Endodermal cell (in vitro differentiated cells): ENCODE results near the gene BCKDHB. TPM values are rescaled to one million over a fixed set of nuclear protein-coding genes. Genes with fewer than 3 reads are reported as not detected.

Source experiments
- DNase-seq: peaks from one replicate; pipeline ENCODE4 v3.0.0-alpha.2; 2017
- H3K27ac ChIP-seq: 2 replicates; pipeline ENCODE4 v1.5.1; 2013; ENCODE audit warnings: mild to moderate bottlenecking, low read depth, low read length, moderate library complexity
- H3K27me3 ChIP-seq: 2 replicates; pipeline ENCODE4 v1.6.1; 2013; ENCODE audit warnings: mild to moderate bottlenecking, low read length, moderate library complexity; ENCODE audit not compliant: insufficient read depth, control insufficient read depth, poor library complexity, severe bottlenecking
- H3K36me3 ChIP-seq: 2 replicates; pipeline ENCODE4 v1.7.0; 2013; ENCODE audit warnings: mild to moderate bottlenecking, low read length, moderate library complexity; ENCODE audit not compliant: control insufficient read depth, insufficient read depth
- H3K4me1 ChIP-seq: one replicate; pipeline ENCODE4 v1.7.0; 2013; ENCODE audit warnings: low read length; ENCODE audit not compliant: control insufficient read depth, insufficient read depth
- H3K4me3 ChIP-seq: 2 replicates; pipeline ENCODE4 v1.5.1; 2013; ENCODE audit warnings: mild to moderate bottlenecking, low read length, moderate library complexity
- H3K9ac ChIP-seq: 2 replicates; pipeline ENCODE4 v1.6.1; 2013; ENCODE audit warnings: mild to moderate bottlenecking, low read length, moderate library complexity; ENCODE audit not compliant: poor library complexity, severe bottlenecking; ENCODE audit errors: extremely low read depth
- H3K9me3 ChIP-seq: 2 replicates; pipeline ENCODE4 v1.6.1; 2013; ENCODE audit warnings: mild to moderate bottlenecking, low read length, moderate library complexity; ENCODE audit not compliant: control insufficient read depth
- H3K27ac Mint-ChIP-seq: 2 replicates; pipeline ENCODE4 v1.8.0; 2020; ENCODE audit warnings: mixed read lengths
- H3K27me3 Mint-ChIP-seq: 2 replicates; pipeline ENCODE4 v1.8.0; 2021; ENCODE audit warnings: mild to moderate bottlenecking, mixed read lengths; ENCODE audit not compliant: insufficient read depth
- H3K36me3 Mint-ChIP-seq: 2 replicates; pipeline ENCODE4 v1.8.0; 2020; ENCODE audit warnings: low read depth, mixed read lengths
- H3K4me1 Mint-ChIP-seq: 2 replicates; pipeline ENCODE4 v1.8.0; 2020; ENCODE audit warnings: mixed read lengths
- H3K4me3 Mint-ChIP-seq: 2 replicates; pipeline ENCODE4 v1.8.0; 2020; ENCODE audit warnings: mild to moderate bottlenecking, moderate library complexity, mixed read lengths
- H3K9me3 Mint-ChIP-seq: 2 replicates; pipeline ENCODE4 v1.8.0; 2020; ENCODE audit warnings: mild to moderate bottlenecking, mixed read lengths
- WGBS, 2 experiments: methylation state at CpG; one replicate each; pipeline versions ENCODE4 v1.1.5 to v1.1.7; 2013; ENCODE audit warnings: missing lambda C conversion rate in 2 of 2, mixed read lengths in 1 of 2; ENCODE audit not compliant: insufficient coverage in 1 of 2, insufficient read length in 1 of 2; 5-methylcytosine and 5-hydroxymethylcytosine counted together
- total RNA-seq, 2 donors: library from RNA; stranded (reverse); fragmentation: NEBNext Ultra II Directional in 1 of 2; extraction: Animal tissue kit (Norgen Biotek cat#: 25700) in 1 of 2; gene quantifications; 2 replicates in 1 of 2; 3 replicates in 1 of 2; pipeline ENCODE4 v1.2.1, GENCODE V29; 2021
- TF ChIP-seq, protein P1 (sequence below): fragments of 200-600 bp; sonication (generic); conservative IDR thresholded peaks from 2 replicates; pipeline ENCODE4 v1.5.0; 2021; ENCODE audit warnings: antibody characterized with exemption, mild to moderate bottlenecking

BCKDHB gene
- total RNA-seq, 2 donors from 2014 or later: 35.1 to 36.4 TPM

DNA sequence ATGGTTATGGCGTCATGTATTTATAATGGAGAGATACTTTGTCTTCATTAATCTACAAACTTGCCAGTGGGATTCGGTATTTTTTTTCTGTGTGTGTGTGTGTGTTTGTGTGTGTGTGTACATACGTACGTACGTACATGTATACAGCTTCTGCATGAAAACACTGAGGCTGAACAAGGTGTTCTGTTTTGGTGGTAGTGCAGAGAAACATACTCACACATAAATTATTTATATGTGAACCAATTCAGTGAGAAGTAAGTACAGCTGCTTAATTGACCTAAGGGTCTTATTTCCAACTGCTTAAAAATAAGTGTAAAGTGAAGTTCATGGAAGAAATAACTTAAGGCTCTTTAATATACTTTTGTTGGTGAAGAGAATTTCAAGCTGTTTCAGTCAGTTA is 234.2 kb downstream of the BCKDHB start:
- DNase-seq: no peak
- WGBS, 2 experiments: 50% methylated on average over 2 of the region's 5 CpGs; no CpG with 5 or more reads in 1 of the 2 experiments
- no peaks in the 10 kb centered on the region for H3K9me3 ChIP-seq
- Mint-ChIP-seq H3K36me3 (no peaks in the 10 kb centered on the region), H3K4me1 (peaks cover 4% of the 10 kb centered on the region), H3K27me3 (no peaks in the 10 kb centered on the region), H3K9me3 (no peaks in the 10 kb centered on the region), H3K27ac (no peak overlapping the region), H3K4me3 (no peak overlapping the region)
- H3K4me1 ChIP-seq: no peaks in the 10 kb centered on the region
- H3K27ac ChIP-seq: no peak overlapping the region
- H3K9ac ChIP-seq: no peak overlapping the region
- TF ChIP-seq, protein P1, sequence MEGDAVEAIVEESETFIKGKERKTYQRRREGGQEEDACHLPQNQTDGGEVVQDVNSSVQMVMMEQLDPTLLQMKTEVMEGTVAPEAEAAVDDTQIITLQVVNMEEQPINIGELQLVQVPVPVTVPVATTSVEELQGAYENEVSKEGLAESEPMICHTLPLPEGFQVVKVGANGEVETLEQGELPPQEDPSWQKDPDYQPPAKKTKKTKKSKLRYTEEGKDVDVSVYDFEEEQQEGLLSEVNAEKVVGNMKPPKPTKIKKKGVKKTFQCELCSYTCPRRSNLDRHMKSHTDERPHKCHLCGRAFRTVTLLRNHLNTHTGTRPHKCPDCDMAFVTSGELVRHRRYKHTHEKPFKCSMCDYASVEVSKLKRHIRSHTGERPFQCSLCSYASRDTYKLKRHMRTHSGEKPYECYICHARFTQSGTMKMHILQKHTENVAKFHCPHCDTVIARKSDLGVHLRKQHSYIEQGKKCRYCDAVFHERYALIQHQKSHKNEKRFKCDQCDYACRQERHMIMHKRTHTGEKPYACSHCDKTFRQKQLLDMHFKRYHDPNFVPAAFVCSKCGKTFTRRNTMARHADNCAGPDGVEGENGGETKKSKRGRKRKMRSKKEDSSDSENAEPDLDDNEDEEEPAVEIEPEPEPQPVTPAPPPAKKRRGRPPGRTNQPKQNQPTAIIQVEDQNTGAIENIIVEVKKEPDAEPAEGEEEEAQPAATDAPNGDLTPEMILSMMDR: no peak
- H3K4me3 ChIP-seq: no peak overlapping the region
- H3K36me3 ChIP-seq: no peaks in the 10 kb centered on the region
- H3K27me3 ChIP-seq: no peaks in the 10 kb centered on the region

DNA sequence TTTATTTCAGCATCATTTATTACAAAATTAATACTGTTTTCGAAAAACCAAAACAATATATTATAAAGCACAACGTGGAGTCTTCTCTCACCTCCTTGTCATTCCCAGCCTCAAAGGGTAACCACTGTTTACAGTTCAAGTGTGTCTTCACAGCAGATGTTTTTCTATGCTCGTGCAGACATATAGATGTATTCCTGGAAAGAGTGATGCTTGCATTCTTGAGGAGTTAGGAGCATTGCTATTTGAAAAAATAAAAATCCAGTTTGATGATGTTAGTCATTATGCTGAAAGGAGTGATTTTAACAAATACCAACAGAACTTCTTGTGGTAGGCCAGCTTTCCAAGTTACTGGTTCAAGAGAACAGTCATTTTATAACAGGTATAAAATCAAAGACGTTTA is 234.9 kb downstream of the BCKDHB start:
- Mint-ChIP-seq H3K9me3 (no peaks in the 10 kb centered on the region), H3K4me3 (no peak overlapping the region), H3K4me1 (peaks cover 4% of the 10 kb centered on the region), H3K27me3 (no peaks in the 10 kb centered on the region), H3K36me3 (no peaks in the 10 kb centered on the region), H3K27ac (no peak overlapping the region)
- H3K9ac ChIP-seq: no peak overlapping the region
- DNase-seq: no peak
- H3K27me3 ChIP-seq: no peaks in the 10 kb centered on the region
- no peaks in the 10 kb centered on the region for H3K9me3 ChIP-seq
- H3K4me1 ChIP-seq: no peaks in the 10 kb centered on the region
- H3K36me3 ChIP-seq: no peaks in the 10 kb centered on the region
- H3K27ac ChIP-seq: no peak overlapping the region
- no peak overlapping the region for H3K4me3 ChIP-seq
- 69 to 100% methylated on average over 1 to 4 of the region's 4 CpGs for WGBS, 2 experiments
- TF ChIP-seq, protein P1: no peak

DNA sequence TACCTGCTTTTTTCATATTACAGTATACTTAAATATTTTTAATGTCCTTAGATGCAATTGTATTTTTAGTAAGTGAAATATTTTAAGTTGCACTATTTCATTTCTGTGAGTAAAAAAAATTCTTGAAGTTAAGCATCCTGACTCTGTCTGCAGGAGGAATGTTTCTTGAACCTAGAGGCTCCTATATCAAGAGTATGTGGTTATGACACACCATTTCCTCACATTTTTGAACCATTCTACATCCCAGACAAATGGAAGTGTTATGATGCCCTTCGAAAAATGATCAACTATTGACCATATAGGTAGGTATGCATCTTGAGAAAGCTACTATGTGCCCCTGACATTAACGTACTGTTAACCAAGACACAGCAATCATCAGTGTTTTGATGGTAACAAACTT is 237.0 kb downstream of the BCKDHB start:
- H3K36me3 Mint-ChIP-seq: no peaks in the 10 kb centered on the region
- no peak for DNase-seq
- no peak overlapping the region for H3K27ac Mint-ChIP-seq
- no peaks in the 10 kb centered on the region for H3K4me1 ChIP-seq
- H3K4me3 ChIP-seq: no peak overlapping the region
- TF ChIP-seq, protein P1: no peak
- H3K9me3 Mint-ChIP-seq: no peaks in the 10 kb centered on the region
- H3K9me3 ChIP-seq: no peaks in the 10 kb centered on the region
- 94 to 100% methylated on average over 1 to 2 of the region's 2 CpGs for WGBS, 2 experiments
- H3K36me3 ChIP-seq: no peaks in the 10 kb centered on the region
- H3K27me3 ChIP-seq: no peaks in the 10 kb centered on the region
- no peak overlapping the region for H3K27ac ChIP-seq
- H3K4me3 Mint-ChIP-seq: no peak overlapping the region
- H3K27me3 Mint-ChIP-seq: no peaks in the 10 kb centered on the region
- H3K9ac ChIP-seq: no peak overlapping the region
- H3K4me1 Mint-ChIP-seq: no peaks in the 10 kb centered on the region
